ENCODE results near the gene KRTAP3-2.

- no peak for TF ChIP-seq CTCF (IDR thresholded peaks at IDR 0.05)
- no peak for TF ChIP-seq POLR2A (IDR thresholded peaks at IDR 0.05)
- TF ChIP-seq EP300 (IDR thresholded peaks at IDR 0.05) = no peak
Measured at GRCh38 chr17:40993084-40993483, 6.6 kb downstream of the KRTAP3-2 start.
